ENCODE data around the gene DHRS7C.

DNA sequence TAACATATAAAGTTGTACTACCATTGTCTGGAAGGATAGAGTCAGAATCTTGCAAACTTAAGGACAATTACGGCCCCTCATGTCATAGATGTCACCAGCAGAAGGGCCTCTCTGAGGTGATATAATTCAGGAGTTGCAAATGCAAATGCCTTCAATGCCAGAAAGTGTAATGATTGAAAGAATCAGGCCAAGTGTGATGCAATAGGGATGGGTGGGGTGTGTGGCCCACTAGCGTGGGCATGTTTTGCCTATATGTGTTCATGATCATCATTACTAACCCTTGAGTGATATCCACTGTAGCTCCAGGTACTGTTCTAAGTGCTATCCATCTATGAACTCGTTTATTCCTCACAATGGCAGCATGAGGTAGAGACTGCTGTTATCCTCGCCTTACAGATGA, 1.1 kb downstream of the DHRS7C start:
- TF ChIP-seq, protein P1, sequence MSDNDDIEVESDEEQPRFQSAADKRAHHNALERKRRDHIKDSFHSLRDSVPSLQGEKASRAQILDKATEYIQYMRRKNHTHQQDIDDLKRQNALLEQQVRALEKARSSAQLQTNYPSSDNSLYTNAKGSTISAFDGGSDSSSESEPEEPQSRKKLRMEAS (IDR thresholded peaks at IDR 0.05), result no peak
- no peak for TF ChIP-seq EGR1 (IDR thresholded peaks at IDR 0.05; ENCODE audit: low read depth in 2 of 2)
- TF ChIP-seq, protein P2, sequence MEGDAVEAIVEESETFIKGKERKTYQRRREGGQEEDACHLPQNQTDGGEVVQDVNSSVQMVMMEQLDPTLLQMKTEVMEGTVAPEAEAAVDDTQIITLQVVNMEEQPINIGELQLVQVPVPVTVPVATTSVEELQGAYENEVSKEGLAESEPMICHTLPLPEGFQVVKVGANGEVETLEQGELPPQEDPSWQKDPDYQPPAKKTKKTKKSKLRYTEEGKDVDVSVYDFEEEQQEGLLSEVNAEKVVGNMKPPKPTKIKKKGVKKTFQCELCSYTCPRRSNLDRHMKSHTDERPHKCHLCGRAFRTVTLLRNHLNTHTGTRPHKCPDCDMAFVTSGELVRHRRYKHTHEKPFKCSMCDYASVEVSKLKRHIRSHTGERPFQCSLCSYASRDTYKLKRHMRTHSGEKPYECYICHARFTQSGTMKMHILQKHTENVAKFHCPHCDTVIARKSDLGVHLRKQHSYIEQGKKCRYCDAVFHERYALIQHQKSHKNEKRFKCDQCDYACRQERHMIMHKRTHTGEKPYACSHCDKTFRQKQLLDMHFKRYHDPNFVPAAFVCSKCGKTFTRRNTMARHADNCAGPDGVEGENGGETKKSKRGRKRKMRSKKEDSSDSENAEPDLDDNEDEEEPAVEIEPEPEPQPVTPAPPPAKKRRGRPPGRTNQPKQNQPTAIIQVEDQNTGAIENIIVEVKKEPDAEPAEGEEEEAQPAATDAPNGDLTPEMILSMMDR (IDR thresholded peaks at IDR 0.05; ENCODE audit: low read depth, low read length, missing input control), result no peak
- TF ChIP-seq, protein P3, sequence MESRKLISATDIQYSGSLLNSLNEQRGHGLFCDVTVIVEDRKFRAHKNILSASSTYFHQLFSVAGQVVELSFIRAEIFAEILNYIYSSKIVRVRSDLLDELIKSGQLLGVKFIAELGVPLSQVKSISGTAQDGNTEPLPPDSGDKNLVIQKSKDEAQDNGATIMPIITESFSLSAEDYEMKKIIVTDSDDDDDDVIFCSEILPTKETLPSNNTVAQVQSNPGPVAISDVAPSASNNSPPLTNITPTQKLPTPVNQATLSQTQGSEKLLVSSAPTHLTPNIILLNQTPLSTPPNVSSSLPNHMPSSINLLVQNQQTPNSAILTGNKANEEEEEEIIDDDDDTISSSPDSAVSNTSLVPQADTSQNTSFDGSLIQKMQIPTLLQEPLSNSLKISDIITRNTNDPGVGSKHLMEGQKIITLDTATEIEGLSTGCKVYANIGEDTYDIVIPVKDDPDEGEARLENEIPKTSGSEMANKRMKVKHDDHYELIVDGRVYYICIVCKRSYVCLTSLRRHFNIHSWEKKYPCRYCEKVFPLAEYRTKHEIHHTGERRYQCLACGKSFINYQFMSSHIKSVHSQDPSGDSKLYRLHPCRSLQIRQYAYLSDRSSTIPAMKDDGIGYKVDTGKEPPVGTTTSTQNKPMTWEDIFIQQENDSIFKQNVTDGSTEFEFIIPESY (IDR thresholded peaks at IDR 0.05), result no peak
- TF ChIP-seq, protein P4, sequence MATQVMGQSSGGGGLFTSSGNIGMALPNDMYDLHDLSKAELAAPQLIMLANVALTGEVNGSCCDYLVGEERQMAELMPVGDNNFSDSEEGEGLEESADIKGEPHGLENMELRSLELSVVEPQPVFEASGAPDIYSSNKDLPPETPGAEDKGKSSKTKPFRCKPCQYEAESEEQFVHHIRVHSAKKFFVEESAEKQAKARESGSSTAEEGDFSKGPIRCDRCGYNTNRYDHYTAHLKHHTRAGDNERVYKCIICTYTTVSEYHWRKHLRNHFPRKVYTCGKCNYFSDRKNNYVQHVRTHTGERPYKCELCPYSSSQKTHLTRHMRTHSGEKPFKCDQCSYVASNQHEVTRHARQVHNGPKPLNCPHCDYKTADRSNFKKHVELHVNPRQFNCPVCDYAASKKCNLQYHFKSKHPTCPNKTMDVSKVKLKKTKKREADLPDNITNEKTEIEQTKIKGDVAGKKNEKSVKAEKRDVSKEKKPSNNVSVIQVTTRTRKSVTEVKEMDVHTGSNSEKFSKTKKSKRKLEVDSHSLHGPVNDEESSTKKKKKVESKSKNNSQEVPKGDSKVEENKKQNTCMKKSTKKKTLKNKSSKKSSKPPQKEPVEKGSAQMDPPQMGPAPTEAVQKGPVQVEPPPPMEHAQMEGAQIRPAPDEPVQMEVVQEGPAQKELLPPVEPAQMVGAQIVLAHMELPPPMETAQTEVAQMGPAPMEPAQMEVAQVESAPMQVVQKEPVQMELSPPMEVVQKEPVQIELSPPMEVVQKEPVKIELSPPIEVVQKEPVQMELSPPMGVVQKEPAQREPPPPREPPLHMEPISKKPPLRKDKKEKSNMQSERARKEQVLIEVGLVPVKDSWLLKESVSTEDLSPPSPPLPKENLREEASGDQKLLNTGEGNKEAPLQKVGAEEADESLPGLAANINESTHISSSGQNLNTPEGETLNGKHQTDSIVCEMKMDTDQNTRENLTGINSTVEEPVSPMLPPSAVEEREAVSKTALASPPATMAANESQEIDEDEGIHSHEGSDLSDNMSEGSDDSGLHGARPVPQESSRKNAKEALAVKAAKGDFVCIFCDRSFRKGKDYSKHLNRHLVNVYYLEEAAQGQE (IDR thresholded peaks at IDR 0.05), result no peak
